ENCODE measurements around the gene MPPE1. TPM values are rescaled to one million over a fixed set of nuclear protein-coding genes. Genes with fewer than 3 reads are reported as not detected.

Gene MPPE1
- total and polyA plus RNA-seq, 2 experiments from 2014 or later, result 45.5 to 59.3 TPM

DNA sequence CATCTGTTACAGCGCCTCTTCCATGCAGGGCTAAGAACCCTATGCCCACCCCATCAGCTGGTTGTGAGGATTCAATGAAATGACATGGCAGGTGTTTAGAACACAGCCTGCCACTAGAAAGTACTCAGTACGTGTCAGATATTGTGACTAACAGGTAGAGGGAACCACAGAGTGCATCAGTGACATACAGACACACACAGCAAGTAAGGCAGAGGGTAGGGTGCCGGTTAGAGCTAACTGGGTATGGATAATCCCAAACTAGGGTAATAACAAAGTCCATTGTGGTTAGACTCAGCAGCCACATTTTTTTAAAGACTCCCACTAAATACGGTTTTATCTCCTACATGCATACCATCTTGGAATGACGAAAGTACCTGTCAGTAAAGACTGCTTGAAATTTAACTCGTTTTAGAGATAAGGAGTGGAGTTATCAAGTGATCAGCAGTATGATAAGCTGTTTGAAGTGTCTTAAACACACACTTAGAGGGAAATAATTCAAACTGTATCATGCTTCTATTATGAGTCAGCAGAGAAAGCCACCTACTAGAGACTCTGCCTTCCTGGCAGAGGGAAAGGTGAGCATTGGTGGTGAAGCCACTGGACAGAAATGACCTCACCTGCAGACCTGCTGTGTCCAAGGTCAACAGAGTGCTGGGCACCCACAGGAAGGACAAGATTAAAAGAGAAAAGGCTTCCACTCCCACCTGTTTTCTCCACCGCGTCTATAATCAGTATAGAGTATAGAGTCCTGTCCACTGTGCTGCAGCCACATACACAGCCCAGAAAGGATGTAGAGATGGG lies 20.6 kb downstream of the MPPE1 start:
- peaks cover 16% of the 10 kb centered on the region for H3K4me1 ChIP-seq (ENCODE audit: insufficient read depth)
- H3K27me3 ChIP-seq, result no peaks in the 10 kb centered on the region
- TF ChIP-seq CTCF (IDR thresholded peaks at IDR 0.05; ENCODE audit: poor library complexity), result no peak
- TF ChIP-seq EZH2 (IDR thresholded peaks at IDR 0.05; ENCODE audit: borderline replicate concordance), result no peak
- TF ChIP-seq EZH2phosphoT487 (IDR thresholded peaks at IDR 0.05; ENCODE audit: low read depth, severe bottlenecking, unreplicated experiment), result no peak
- WGBS (ENCODE audit: low lambda C conversion rate, missing lambda C conversion rate), result 33% methylated on average over 8 of the region's 8 CpGs
- no peaks in the 10 kb centered on the region for H3K9me3 ChIP-seq (ENCODE audit: low read depth)
- no peak overlapping the region for H3K4me3 ChIP-seq
- no peaks in the 10 kb centered on the region for H3K79me2 ChIP-seq
- no peak overlapping the region for H2AFZ ChIP-seq
- H4K20me1 ChIP-seq (ENCODE audit: insufficient read depth, poor library complexity, severe bottlenecking), result no peaks in the 10 kb centered on the region
- peak; percentile 60 for DNase-seq (ENCODE audit: low spot score)
- no peaks in the 10 kb centered on the region for H3K36me3 ChIP-seq (replicated peaks; ENCODE audit: insufficient read depth, low read depth)
- H3K9me2 ChIP-seq (replicated peaks; ENCODE audit: insufficient read depth), result no peaks in the 10 kb centered on the region
- H3K27ac ChIP-seq, result peak overlapping the region; percentile 88
- H3K4me2 ChIP-seq, result peak overlapping the region; percentile 17

- Histone ChIP-seq H3K79me2 (no peaks in the 10 kb centered on the region), H3K9me2 (replicated peaks; ENCODE audit: insufficient read depth) (no peaks in the 10 kb centered on the region), H3K27me3 (no peaks in the 10 kb centered on the region), H3K4me3 (no peak overlapping the region), H3K36me3 (replicated peaks; ENCODE audit: insufficient read depth, low read depth) (no peaks in the 10 kb centered on the region), H4K20me1 (ENCODE audit: insufficient read depth, poor library complexity, severe bottlenecking) (no peaks in the 10 kb centered on the region), H2AFZ (no peak overlapping the region), H3K4me1 (ENCODE audit: insufficient read depth) (peaks cover 17% of the 10 kb centered on the region), H3K4me2 (no peak overlapping the region), H3K27ac (peak overlapping the region; percentile 88), H3K9me3 (ENCODE audit: low read depth) (no peaks in the 10 kb centered on the region)
- no peak for DNase-seq (ENCODE audit: low spot score)
- TF ChIP-seq EZH2phosphoT487 (IDR thresholded peaks at IDR 0.05; ENCODE audit: low read depth, severe bottlenecking, unreplicated experiment) (no peak), CTCF (IDR thresholded peaks at IDR 0.05; ENCODE audit: poor library complexity) (no peak), EZH2 (IDR thresholded peaks at IDR 0.05; ENCODE audit: borderline replicate concordance) (no peak)
- 86% methylated on average over 19 of the region's 19 CpGs for WGBS (ENCODE audit: low lambda C conversion rate, missing lambda C conversion rate)
These were observed 21.5 kb downstream of the MPPE1 start for GRCh38 chr18:11886577-11887110.

GRCh38 chr18:11885278-11885947 lies 22.7 kb downstream of the MPPE1 start:
- H3K4me2 ChIP-seq, result peak overlapping the region; percentile 14

More at GRCh38 chr18:11885278-11885947, 22.7 kb downstream of the MPPE1 start:
- Histone ChIP-seq H3K4me1 (ENCODE audit: insufficient read depth) (peaks cover 19% of the 10 kb centered on the region), H3K27me3 (no peaks in the 10 kb centered on the region), H3K4me3 (no peak overlapping the region), H3K27ac (peak overlapping the region; percentile 81), H3K9me3 (ENCODE audit: low read depth) (no peaks in the 10 kb centered on the region), H3K79me2 (no peaks in the 10 kb centered on the region), H2AFZ (no peak overlapping the region), H4K20me1 (ENCODE audit: insufficient read depth, poor library complexity, severe bottlenecking) (no peaks in the 10 kb centered on the region), H3K36me3 (replicated peaks; ENCODE audit: insufficient read depth, low read depth) (no peaks in the 10 kb centered on the region), H3K9me2 (replicated peaks; ENCODE audit: insufficient read depth) (no peaks in the 10 kb centered on the region)
- TF ChIP-seq CTCF (IDR thresholded peaks at IDR 0.05; ENCODE audit: poor library complexity) (no peak), EZH2 (IDR thresholded peaks at IDR 0.05; ENCODE audit: borderline replicate concordance) (no peak)
- peak; percentile 64 for DNase-seq (ENCODE audit: low spot score)
- WGBS (ENCODE audit: low lambda C conversion rate, missing lambda C conversion rate), result 86% methylated on average over 22 of the region's 22 CpGs

Measured in hepatocyte (in vitro differentiated cells).